Dedifferentiated amniotic fluid mesenchymal stem cell (primary cell): ENCODE data around the gene ZBP1.

Experiments
- DNase-seq: peaks from one replicate; pipeline ENCODE4 v3.0.0-alpha.2; 2016; ENCODE audit errors: extremely low spot score

ZBP1 gene

GRCh38 chr20:57598060-57598459 lies 22.2 kb downstream of the ZBP1 start:
- no peak for DNase-seq

GRCh38 chr20:57596998-57597939 lies 23.0 kb downstream of the ZBP1 start:
- DNase-seq: no peak

GRCh38 chr20:57596358-57596757 lies 23.9 kb downstream of the ZBP1 start:
- DNase-seq: no peak

DNA sequence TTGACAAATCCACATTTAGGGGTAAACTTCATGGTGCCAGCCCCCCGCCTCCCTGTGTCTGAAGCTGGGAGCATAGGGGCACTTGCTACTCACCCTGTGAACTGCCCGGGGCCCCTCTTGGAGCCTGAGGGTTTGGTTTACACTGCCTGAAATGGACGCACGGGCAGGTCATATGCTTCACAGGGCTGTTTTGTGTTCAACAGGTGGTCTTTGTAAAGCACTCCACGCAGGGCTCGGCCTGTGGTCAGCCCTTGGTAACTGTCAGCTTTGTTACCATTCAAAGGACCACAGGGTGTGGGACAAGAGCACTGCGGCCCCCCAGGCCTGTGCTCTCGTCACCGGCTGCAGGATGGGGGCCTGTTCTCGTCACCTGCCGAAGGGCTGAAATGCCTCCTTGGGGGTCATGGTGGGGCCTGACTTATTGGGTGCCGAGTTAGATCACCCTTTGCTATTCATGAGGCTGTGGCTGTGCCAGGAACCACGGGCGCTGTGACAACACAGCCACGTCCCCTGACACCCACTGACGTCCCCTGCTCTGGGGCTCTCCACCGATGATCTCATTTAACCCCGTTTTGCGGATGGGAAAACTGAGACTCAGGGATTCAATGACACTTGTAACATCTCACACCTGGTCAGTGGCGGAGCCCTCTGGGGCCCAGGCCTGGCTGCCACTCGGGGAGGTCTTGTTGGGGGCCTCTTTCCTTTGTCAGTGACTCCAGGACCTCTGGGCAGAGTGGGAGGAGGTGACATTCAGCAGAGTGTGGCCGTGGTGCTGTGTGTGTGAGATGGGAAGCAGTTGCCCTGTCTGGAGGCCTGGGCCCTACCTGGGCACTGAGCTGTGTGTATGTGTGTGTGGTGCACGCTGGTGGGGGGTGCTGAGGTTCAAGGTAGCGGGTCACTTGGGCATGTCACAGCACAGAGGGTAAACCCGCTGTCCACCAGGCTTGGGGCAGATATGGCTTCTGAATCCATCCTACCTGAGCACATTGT lies 24.9 kb downstream of the ZBP1 start:
- DNase-seq: no peak

DNA sequence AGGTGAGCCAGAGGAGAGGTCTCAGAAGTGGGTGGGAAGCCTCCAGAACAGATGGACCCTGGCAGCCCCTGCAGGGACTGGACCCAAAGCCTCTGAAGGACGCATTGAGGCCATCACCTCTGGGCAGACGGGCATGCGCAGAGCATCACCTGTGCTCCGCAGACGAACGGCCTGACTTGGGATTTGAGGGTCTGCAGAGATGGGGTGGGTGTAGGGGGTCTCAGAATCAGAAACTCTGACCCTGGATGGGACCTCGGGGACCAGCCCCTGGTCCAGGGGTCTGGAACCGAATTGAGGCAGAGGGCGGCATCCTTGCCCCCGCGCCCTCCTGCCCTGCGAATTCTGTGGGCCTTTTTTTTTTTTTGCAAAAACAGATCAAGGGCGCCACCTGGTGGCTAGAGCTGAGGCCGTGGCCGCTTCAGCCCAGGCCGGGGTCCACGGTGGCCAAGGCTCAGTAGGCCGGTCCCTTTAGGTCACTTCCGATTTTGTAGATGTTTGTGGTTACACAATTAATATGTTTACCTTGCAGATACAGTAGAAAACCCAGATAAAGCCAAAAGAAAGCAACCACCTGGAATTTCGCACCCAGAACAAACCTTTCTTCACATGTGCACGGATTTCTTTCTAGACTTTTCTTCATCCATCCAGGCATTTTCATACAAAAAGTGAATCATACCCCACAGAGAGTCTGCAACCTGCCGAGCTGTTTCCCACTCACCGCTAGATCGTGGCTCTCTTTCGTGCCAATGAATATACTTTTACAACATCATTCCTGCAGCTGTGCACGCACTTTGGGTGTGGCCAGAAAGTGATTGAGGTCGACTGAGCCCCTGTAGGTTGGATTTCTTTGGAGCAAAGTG lies 25.9 kb downstream of the ZBP1 start:
- no peak for DNase-seq

GRCh38 chr20:57593134-57593886 lies 26.9 kb downstream of the ZBP1 start:
- no peak for DNase-seq

GRCh38 chr20:57592263-57593092 lies 27.7 kb downstream of the ZBP1 start:
- DNase-seq: no peak

GRCh38 chr20:57591289-57592229 lies 28.7 kb downstream of the ZBP1 start:
- DNase-seq: no peak

GRCh38 chr20:57590485-57591288 lies 29.5 kb downstream of the ZBP1 start:
- DNase-seq: no peak

DNA sequence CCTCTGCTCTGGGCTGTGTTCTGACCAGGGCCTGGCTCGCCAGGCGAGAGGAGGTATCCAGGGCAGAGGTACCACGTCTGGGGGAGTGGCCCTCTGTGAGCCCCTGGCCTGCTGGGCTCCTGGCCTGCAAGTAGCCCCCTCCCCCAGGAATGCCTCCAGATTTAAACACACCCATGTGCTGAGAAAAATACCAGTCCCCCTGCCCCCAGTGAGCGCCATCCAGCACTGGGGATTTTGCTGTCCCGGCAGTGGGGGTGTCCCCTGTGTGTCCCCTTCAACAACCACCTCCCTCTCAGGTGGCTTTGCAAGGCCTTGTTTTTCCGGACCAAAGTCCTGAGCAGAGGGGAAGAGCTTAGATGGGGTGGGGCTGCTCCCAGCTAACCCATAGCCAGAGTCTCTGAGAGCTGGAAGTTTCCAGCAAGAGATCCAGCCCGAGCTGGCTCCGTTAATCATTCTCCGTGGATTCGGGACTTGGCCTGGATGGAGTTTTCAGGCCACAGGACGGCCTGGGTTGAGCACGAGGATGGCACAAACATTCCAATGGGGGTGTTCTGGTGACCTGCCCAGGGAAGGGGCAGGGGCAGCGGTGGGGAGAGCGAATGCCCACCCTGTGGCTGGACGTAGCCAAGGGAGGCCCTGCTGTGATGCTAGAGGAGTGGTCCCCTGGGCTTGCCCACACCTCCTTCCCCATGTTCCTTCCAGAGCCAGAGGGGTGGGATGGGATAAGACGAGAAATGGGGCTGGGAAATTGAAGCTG lies 30.3 kb downstream of the ZBP1 start:
- DNase-seq: no peak

- DNase-seq: no peak
Observed at GRCh38 chr20:57589123-57589727, 31.0 kb downstream of the ZBP1 start.

GRCh38 chr20:57588596-57588995 lies 31.6 kb downstream of the ZBP1 start:
- DNase-seq: no peak

DNA sequence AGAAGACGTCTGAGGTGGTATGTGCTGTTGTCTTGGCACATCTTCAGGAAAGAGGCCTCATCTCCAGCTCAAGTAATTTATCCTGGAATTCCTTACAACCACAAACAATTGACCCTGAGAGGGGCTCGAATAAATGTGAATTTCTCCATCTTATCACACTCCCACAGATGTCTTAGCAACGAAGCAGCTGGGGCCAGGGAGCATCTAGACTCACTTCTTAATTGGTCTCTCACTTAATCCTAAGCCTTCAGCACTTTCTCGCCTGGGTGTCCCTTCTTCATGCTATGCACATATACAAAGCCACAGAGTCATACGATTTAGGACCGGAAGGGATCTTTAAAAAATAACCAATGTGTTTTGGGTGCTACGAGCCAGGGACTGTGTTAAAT lies 32.2 kb downstream of the ZBP1 start:
- no peak for DNase-seq

DNA sequence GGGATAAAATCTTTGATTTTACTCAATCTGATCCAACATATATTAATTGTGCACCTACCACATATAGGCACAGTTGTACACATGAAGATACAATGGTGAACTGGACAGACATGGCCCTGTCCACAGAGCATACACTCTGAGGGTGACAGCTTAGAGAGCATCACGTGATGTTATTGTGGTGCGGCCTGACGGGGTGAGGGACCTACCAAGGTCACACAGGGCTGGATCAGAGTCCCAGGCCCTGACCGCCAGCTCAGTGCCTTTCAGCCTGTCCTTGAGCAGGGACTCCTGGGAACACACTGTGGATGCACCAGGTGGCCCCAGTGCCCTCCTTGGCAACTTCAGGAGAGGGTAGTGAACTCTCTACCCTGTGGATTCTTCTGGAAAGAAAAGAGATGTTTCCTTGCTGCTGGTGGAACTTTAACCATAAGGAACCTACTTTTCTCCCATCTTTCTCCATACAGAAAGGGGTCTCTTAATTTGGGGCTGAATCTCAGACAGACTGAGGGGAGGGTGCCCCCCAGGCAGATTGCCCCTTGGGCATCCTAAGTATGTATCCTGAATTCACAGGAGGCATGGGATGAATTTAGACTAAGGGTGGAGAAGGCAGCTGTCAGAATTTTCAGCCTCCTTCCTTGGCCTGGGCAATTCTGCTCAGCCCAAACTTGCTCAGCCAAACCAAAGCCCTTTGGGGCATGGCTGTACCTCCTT lies 32.8 kb downstream of the ZBP1 start:
- DNase-seq: no peak

- no peak for DNase-seq
Observed at GRCh38 chr20:57586943-57587277, 33.3 kb downstream of the ZBP1 start.

DNA sequence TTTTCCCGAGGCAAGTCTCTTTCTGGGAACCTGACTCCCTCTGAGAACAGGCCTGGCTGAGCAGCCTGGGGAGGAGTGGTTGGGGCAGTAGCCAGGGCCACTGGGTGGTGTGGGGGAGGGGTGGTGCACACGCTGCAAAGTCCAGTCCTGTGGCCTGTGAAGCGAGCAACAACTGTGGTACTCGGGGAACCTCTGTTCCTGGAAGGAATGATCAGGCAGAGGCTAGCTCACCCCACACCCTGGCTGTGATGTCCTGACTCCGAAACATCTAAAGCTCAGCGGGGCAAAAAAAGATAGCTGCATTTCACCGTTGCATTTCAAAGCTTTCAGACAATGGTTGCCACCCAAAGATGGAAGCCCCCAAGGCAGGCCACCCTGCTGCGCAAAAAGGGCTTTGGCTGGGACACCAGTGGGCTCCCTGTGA lies 33.8 kb downstream of the ZBP1 start:
- DNase-seq: no peak
